Measurements from ENCODE around the gene ADAMTS12.

- TF ChIP-seq EZH2 (IDR thresholded peaks at IDR 0.05; ENCODE audit: insufficient read depth, poor library complexity, severe bottlenecking) (no peak), EZH2phosphoT487 (IDR thresholded peaks at IDR 0.05; ENCODE audit: insufficient read depth, low read depth) (no peak)
Measured at GRCh38 chr5:33659526-33660169, 232.1 kb downstream of the ADAMTS12 start.

All from GM23248 (cell line).